Suprapubic skin (tissue), 4 donors: ENCODE results near the gene FAM222A. TPM values are rescaled to one million over a fixed set of nuclear protein-coding genes. Genes with fewer than 3 reads are reported as not detected.

Experiments
- DNase-seq, 2 donors: peaks; one replicate each; pipeline ENCODE4 v3.0.0-alpha.2; 2019; ENCODE audit warnings: low spot score in 2 of 2
- H3K27ac ChIP-seq: fragments of 200-600 bp; sonication (generic); one replicate; pipeline ENCODE4 v1.5.1; 2019
- H3K27me3 ChIP-seq: fragments of 200-600 bp; sonication (generic); one replicate; pipeline ENCODE4 v1.5.1; 2019
- H3K36me3 ChIP-seq: fragments of 200-600 bp; sonication (generic); one replicate; pipeline ENCODE4 v1.5.1; 2019
- H3K4me1 ChIP-seq: fragments of 200-600 bp; sonication (generic); one replicate; pipeline ENCODE4 v1.5.1; 2019
- H3K4me3 ChIP-seq: fragments of 200-600 bp; sonication (generic); one replicate; pipeline ENCODE4 v1.5.1; 2019; ENCODE audit warnings: mild to moderate bottlenecking
- H3K9me3 ChIP-seq: fragments of 200-600 bp; sonication (generic); one replicate; pipeline ENCODE4 v1.5.1; 2019
- CTCF ChIP-seq, 2 donors: fragments of 200-600 bp in 1 of 2; fragments of 450-650 bp in 1 of 2; sonication (generic) in 1 of 2; IDR thresholded peaks; one replicate each; pipeline ENCODE4 v1.5.1; 2016 to 2019; ENCODE audit warnings: antibody characterized with exemption in 2 of 2, mild to moderate bottlenecking in 1 of 2, moderate library complexity in 1 of 2
- EP300 ChIP-seq: sonication (generic); formaldehyde crosslinking; IDR thresholded peaks from one replicate; pipeline ENCODE4 v1.6.1; 2017; ENCODE audit warnings: antibody characterized with exemption
- POLR2A ChIP-seq, 2 donors: fragments of 450-650 bp; IDR thresholded peaks; one replicate each; pipeline ENCODE4 v1.6.1; 2017; ENCODE audit warnings: antibody characterized with exemption in 2 of 2, mild to moderate bottlenecking in 2 of 2, moderate library complexity in 2 of 2
- POLR2AphosphoS5 ChIP-seq, 3 donors: sonication (generic); formaldehyde crosslinking; IDR thresholded peaks; one replicate each; pipeline ENCODE4 v1.6.1; 2017; ENCODE audit warnings: antibody characterized with exemption in 3 of 3
- WGBS: methylation state at CpG from one replicate; pipeline ENCODE4 v1.1.5; 2018; 5-methylcytosine and 5-hydroxymethylcytosine counted together
- total RNA-seq, 4 donors: library from RNA; depleted of rRNA; stranded (reverse); fragments of >200 nt; gene quantifications; one replicate each; pipeline ENCODE4 v1.1.0, GENCODE V29; 2016

Gene FAM222A
- total RNA-seq, 4 donors from 2014 or later, result 3.9 to 8.5 (median 6.6) TPM

- TF ChIP-seq POLR2A (IDR thresholded peaks at IDR 0.05) (no peak), CTCF (IDR thresholded peaks at IDR 0.05) (no peak), POLR2AphosphoS5 (IDR thresholded peaks at IDR 0.05) (no peak), EP300 (no peak)
- 67% methylated on average over 8 of the region's 8 CpGs for WGBS
- Histone ChIP-seq H3K4me3 (no peak overlapping the region), H3K27ac (no peak overlapping the region), H3K36me3 (no peaks in the 10 kb centered on the region), H3K4me1 (no peaks in the 10 kb centered on the region), H3K27me3 (no peaks in the 10 kb centered on the region), H3K9me3 (no peaks in the 10 kb centered on the region)
- peak; percentile 20 to 55 for DNase-seq
Measured at GRCh38 chr12:109744986-109745942, 31.6 kb downstream of the FAM222A start.

DNA sequence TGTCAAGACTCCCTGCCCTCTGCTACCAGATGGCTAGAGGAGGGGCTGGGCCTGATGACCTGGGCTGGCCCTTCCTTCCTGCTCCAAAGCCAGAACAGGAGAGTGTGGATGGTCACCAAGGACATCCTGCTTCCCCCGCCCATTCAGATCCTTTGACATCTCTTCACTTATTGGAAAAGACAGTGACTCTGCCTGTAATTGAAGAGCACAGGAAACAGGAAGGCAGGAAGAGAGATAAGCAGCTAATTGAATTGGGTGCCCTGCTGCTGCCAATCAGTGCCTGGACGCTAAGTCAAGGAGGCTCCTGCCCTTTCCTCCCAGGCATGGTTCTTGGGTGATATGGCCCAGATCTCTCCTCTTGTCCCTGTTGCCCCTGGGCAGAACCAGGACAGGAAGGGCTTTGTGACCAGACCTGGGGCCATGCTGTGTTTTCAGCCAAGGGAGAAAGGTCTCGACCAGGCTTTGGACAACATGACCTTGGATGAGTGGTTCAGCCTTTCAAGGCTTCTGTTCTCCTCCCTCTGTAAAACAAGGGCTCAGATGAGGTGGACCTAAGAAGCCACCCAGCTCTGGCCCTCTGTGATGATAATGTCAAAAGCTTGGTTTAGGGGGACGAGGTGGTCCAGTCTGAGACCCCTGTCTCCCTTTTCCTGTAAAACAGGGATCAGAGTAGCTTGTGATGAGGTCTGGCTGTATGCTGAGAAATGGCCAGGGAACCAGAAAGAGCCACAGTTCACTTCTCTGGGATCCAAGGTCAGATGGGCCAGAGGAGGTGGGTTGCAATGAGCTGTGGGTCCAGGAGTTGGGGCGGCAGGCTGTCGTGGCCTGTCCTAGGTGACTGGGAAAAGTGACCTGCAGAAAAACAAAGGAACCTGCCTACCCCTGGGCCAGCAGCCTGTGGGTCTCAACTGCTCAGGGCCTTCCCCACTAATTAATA is 38.8 kb downstream of the FAM222A start:
- no peak overlapping the region for H3K27ac ChIP-seq
- no peak overlapping the region for H3K4me3 ChIP-seq
- WGBS, result 95% methylated on average over 5 of the region's 6 CpGs
- H3K27me3 ChIP-seq, result no peaks in the 10 kb centered on the region
- peaks cover 10% of the 10 kb centered on the region for H3K9me3 ChIP-seq
- H3K36me3 ChIP-seq, result no peaks in the 10 kb centered on the region
- H3K4me1 ChIP-seq, result no peaks in the 10 kb centered on the region
- peak in 1 of 2 donors; percentile 33 for DNase-seq
- TF ChIP-seq POLR2AphosphoS5 (IDR thresholded peaks at IDR 0.05) (no peak), EP300 (no peak), POLR2A (IDR thresholded peaks at IDR 0.05) (no peak), CTCF (IDR thresholded peaks at IDR 0.05) (no peak)

- no peak overlapping the region for H3K27ac ChIP-seq
- no peaks in the 10 kb centered on the region for H3K4me1 ChIP-seq
- H3K36me3 ChIP-seq, result no peaks in the 10 kb centered on the region
- DNase-seq, result peak in 1 of 2 donors; percentile 32
- H3K9me3 ChIP-seq, result peaks cover 10% of the 10 kb centered on the region
- no peak for TF ChIP-seq POLR2AphosphoS5 (IDR thresholded peaks at IDR 0.05)
- no peak for TF ChIP-seq POLR2A (IDR thresholded peaks at IDR 0.05)
- no peak for TF ChIP-seq EP300
- no peak for TF ChIP-seq CTCF (IDR thresholded peaks at IDR 0.05)
- H3K27me3 ChIP-seq, result no peaks in the 10 kb centered on the region
- WGBS, result 74% methylated on average over 4 of the region's 5 CpGs
- no peak overlapping the region for H3K4me3 ChIP-seq
Measured at GRCh38 chr12:109753054-109753401, 39.4 kb downstream of the FAM222A start.

- Histone ChIP-seq H3K9me3 (peaks cover 10% of the 10 kb centered on the region), H3K4me1 (no peaks in the 10 kb centered on the region), H3K4me3 (no peak overlapping the region), H3K27ac (no peak overlapping the region), H3K27me3 (peaks cover 2% of the 10 kb centered on the region), H3K36me3 (no peaks in the 10 kb centered on the region)
- WGBS, result 49% methylated on average over 2 of the region's 2 CpGs
- DNase-seq, result no peak
- no peak for TF ChIP-seq POLR2A (IDR thresholded peaks at IDR 0.05)
- TF ChIP-seq EP300, result no peak
- no peak for TF ChIP-seq CTCF (IDR thresholded peaks at IDR 0.05)
- no peak for TF ChIP-seq POLR2AphosphoS5 (IDR thresholded peaks at IDR 0.05)
Measured at GRCh38 chr12:109753959-109754358, 40.3 kb downstream of the FAM222A start.
